ENCODE data around the gene AGMAT. TPM values are rescaled to one million over a fixed set of nuclear protein-coding genes. Genes with fewer than 3 reads are reported as not detected.

AGMAT gene
- total and polyA plus RNA-seq, 2 of the 4 experiments (the other 2 are of a cell fraction) = 0.18 to 0.26 TPM

DNA sequence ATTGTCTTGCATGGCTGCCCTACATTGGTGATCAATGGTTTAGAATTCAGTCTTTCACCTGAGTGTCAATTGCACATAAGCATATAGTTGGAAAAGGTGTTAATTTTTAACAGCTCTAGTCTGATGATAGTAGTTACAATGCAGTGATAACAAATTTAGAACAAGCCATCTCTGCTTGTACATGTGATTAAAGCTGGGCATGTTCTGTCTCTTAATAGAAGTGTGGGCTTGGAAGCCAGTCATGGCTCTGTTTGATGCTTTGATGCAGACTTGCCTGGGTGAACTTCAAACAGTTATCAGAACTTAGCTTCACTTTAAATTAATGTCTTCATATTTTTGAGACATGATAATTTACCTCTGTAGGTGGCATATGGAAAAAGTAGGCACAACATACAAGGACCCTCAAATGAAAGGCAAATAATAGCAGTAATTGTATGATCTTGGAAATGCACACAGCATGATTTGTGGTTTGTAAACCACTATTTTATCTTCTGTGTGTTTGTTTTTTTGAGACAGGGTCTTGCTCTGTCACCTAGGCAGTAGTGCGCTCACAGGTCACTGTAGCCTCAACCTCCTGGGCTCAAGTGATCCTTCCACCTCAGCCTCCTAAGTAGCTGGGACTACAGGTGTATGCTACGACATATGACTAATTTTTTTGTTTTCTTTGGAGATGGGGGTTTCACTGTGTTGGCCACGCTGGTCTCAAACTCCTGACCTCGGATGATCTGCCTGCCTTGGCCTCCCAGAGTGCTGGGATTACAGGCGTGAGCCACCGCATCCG lies 36.2 kb upstream of the AGMAT start:
- Histone ChIP-seq H3K4me2 (ENCODE audit: low read depth, low read length) (no peak overlapping the region), H4K20me1 (ENCODE audit: insufficient read depth, low read length) (peaks cover 35% of the 10 kb centered on the region), H4K91ac (ENCODE audit: insufficient read depth, low read depth, low read length) (no peak overlapping the region), H2AK5ac (ENCODE audit: low read depth, low read length) (peak overlapping the region; percentile 52; the same call in 1 of the 2 replicates), H3K9me3 (ENCODE audit: control insufficient read depth, insufficient read depth, low read length) (no peaks in the 10 kb centered on the region), H3K36me3 (ENCODE audit: control insufficient read depth, insufficient read depth, low read length) (no peaks in the 10 kb centered on the region), H3K4me3 (ENCODE audit: insufficient read depth, low read depth, low read length) (no peak overlapping the region), H2BK15ac (ENCODE audit: low read depth, low read length) (no peak overlapping the region), H2AK9ac (replicated peaks; ENCODE audit: low read depth, low read length, poor library complexity) (no peak overlapping the region), H3K23ac (ENCODE audit: low read depth, low read length) (no peak overlapping the region), H3K56ac (ENCODE audit: extremely low read depth, insufficient read depth, low read length) (no peak overlapping the region), H3K27me3 (ENCODE audit: control insufficient read depth, insufficient read depth, low read length) (no peaks in the 10 kb centered on the region), H2AFZ (replicated peaks; ENCODE audit: low read length, poor library complexity) (no peak overlapping the region), H4K5ac (ENCODE audit: low read depth, low read length) (no peak overlapping the region), H3K4me1 (ENCODE audit: control insufficient read depth, insufficient read depth, low read length) (peaks cover 11% of the 10 kb centered on the region), H3K14ac (replicated peaks; ENCODE audit: low read depth, low read length) (no peak overlapping the region), H3K18ac (ENCODE audit: low read depth, low read length) (no peak overlapping the region), H2BK20ac (ENCODE audit: low read depth, low read length) (no peak overlapping the region), H3K9ac (ENCODE audit: low read depth, low read length) (no peak overlapping the region), H3K4ac (ENCODE audit: low read depth, low read length) (no peak overlapping the region), H3K79me1 (ENCODE audit: low read depth in 1 of 2, low read length in 2 of 2) (peaks cover 18 to 56% of the 10 kb centered on the region in 2 experiments; a peak in 3 of 4 replicates), H2BK120ac (ENCODE audit: low read depth, low read length) (no peak overlapping the region), H3K9me1 (ENCODE audit: insufficient read depth, low read length) (peaks cover 15% of the 10 kb centered on the region), H4K8ac (ENCODE audit: low read depth in 2 of 2, low read length in 2 of 2) (no peak overlapping the region), H2BK5ac (ENCODE audit: low read depth, low read length, poor library complexity, severe bottlenecking) (no peak overlapping the region), H3K27ac (ENCODE audit: insufficient read depth, low read length) (no peak overlapping the region)
- in situ Hi-C loops (cut with MboI; ENCODE audit: low sequenced_read_pairs) (no loop called here), dilution Hi-C loops (cut with HindIII; ENCODE audit: low sequenced_read_pairs, unreplicated experiment) (no loop called here), intact Hi-C loops (cut with micrococcal nuclease) (no loop called here)
- no TSS peak for BruUV-seq (replicated peaks)
- ATAC-seq (ENCODE audit: low read depth) (no peak), DNase-seq (no peak)
- POLR2A ChIA-PET (ENCODE audit: unreplicated experiment) = no interaction called here
- TF ChIP-seq, protein P1, sequence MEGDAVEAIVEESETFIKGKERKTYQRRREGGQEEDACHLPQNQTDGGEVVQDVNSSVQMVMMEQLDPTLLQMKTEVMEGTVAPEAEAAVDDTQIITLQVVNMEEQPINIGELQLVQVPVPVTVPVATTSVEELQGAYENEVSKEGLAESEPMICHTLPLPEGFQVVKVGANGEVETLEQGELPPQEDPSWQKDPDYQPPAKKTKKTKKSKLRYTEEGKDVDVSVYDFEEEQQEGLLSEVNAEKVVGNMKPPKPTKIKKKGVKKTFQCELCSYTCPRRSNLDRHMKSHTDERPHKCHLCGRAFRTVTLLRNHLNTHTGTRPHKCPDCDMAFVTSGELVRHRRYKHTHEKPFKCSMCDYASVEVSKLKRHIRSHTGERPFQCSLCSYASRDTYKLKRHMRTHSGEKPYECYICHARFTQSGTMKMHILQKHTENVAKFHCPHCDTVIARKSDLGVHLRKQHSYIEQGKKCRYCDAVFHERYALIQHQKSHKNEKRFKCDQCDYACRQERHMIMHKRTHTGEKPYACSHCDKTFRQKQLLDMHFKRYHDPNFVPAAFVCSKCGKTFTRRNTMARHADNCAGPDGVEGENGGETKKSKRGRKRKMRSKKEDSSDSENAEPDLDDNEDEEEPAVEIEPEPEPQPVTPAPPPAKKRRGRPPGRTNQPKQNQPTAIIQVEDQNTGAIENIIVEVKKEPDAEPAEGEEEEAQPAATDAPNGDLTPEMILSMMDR (conservative IDR thresholded peaks at IDR 0.05; ENCODE audit: low read depth, low read length) = no peak
- TF ChIP-seq NFE2L2 (IDR thresholded peaks at IDR 0.05; ENCODE audit: low read depth, low read length) (no peak), RFX5 (IDR thresholded peaks at IDR 0.05; ENCODE audit: low read depth, low read length) (no peak), MAZ (IDR thresholded peaks at IDR 0.05; ENCODE audit: borderline replicate concordance, low read depth, low read length) (no peak), MAFK (IDR thresholded peaks at IDR 0.05; ENCODE audit: low read depth, low read length) (no peak), BHLHE40 (IDR thresholded peaks at IDR 0.05; ENCODE audit: low read depth, low read length) (no peak), RCOR1 (IDR thresholded peaks at IDR 0.05; ENCODE audit: insufficient replicate concordance, low read length) (no peak)
- TF ChIP-seq, protein P2, sequence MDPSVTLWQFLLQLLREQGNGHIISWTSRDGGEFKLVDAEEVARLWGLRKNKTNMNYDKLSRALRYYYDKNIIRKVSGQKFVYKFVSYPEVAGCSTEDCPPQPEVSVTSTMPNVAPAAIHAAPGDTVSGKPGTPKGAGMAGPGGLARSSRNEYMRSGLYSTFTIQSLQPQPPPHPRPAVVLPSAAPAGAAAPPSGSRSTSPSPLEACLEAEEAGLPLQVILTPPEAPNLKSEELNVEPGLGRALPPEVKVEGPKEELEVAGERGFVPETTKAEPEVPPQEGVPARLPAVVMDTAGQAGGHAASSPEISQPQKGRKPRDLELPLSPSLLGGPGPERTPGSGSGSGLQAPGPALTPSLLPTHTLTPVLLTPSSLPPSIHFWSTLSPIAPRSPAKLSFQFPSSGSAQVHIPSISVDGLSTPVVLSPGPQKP (IDR thresholded peaks at IDR 0.05; ENCODE audit: borderline replicate concordance, low read depth, low read length) = no peak
- CTCF ChIA-PET = interaction anchor here (0.7 kb wide), 1 partner anchor 8 kb away, joined by 3 read pairs; no protein-coding TSS in a partner anchor
- 100% methylated on average over 1 of the region's 7 CpGs; no CpG with 5 or more reads in 1 of the 2 experiments for WGBS, 2 experiments (ENCODE audit: extremely low coverage in 2 of 2, insufficient read length in 1 of 2)

All from IMR-90 (cell line).